Endometrial microvascular endothelial cells (primary cell): ENCODE measurements around the gene ZNF573. TPM values are rescaled to one million over a fixed set of nuclear protein-coding genes. Genes with fewer than 3 reads are reported as not detected.
"Not testable (repeated sequence)": the region's sequence is repeated elsewhere in the genome, so short reads cannot be mapped to it uniquely, and the experiment has no call there.

Source experiments
- in situ Hi-C: cut with HindIII; loops from 2 replicates; pipeline ENCODE4 v1.10.0; 2017; ENCODE audit warnings: low sequenced_read_pairs, low pct_unique_long_range_greater_than_20kb; ENCODE audit errors: inconsistent ontology term
- total RNA-seq: library from RNA; depleted of rRNA; stranded (reverse); fragments of >200 nt; gene quantifications from one replicate; pipeline ENCODE4 v1.2.3, GENCODE V29; 2015; ENCODE audit errors: inconsistent ontology term

The ZNF573 gene
- total RNA-seq, result 1.8 TPM

DNA sequence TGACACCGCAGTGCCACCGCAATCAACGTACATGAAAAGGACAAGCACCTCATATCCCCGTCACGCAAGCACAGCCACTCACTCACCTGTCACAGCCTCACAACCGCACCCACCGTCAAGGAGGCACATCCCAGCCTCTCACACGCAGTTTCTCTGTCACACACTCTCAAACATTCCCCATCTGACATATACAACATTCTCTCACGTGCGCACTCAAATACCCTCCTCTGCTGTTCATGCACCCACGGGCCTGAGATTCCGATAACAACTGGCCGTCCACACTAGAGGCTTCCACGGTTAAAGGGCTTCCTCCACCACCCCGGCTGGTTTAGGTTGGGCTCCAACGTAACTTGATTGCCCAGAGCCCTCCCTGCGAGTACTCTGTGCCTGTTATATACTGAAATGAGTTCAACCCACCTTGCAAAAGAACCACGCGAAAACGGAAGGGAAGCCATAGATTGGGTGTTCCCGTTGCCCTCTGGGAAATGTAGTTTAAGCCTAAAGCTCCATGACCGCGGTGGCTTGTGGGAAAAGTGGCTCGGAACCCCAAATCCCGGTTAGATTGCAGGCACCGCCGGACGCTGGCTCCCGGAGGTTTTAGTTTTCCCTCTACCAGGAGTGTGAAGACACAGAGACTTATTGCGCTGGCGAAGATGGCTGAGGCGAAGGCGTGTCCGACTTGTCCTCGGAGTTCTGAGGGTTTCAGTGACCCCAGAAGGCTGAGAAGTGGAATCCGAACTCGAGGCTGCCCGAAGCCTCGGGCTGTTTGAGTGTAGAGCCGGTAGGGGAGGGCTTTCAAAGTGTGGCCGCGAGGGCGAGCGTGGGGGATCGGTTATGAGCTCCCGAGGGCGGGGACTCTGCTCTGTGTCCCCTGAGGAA lies at the start of gene ZNF573:
Gene ZNF573, minus strand, starts transcription at position 460 of the 879 bp plus-strand sequence. CDS start 5,857 bp downstream, outside the sequence.
- in situ Hi-C loops, result no loop called here

- in situ Hi-C loops, result no loop called here
Measured at GRCh38 chr19:37817180-37817981, 38.0 kb upstream of the ZNF573 start.

DNA sequence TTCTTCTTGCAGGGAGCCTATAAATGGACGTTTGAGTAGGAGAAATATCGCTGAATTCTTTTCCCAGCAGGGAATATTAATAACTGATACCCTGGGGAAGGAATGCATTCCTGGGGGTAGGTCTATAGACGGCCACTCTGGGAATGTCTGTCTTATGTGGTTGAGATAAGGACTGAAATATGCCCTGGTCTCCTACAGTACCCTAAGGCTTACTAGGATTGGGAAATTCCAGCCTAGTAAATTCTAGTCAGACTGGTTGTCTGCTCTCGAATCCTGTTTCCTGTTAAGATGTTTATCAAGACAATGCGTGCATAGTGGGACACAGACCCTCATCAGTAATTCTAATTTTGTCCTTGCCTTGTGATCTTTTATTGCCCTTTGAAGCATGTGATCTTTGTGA lies 36.2 kb upstream of the ZNF573 start:
- in situ Hi-C loops, result not testable (repeated sequence)

DNA sequence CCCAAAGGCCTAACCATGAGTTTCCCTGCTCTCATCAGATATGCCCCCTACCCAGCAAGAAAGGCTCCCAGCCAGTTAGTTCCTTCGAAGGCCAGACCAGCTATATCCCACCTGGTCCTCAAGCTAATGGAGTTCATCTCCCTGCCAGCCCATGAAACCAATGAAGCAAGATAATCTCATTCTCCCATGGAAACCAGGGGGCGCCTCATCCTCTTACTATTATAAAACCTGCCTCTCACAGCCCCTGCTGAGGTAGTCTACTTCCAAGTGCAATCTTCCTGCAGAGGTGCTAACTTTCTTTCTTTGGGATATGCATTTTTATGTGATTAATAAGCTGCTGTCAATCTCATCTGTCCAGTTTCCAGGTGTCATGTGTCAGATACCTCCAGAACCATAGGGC lies 34.0 kb upstream of the ZNF573 start:
- in situ Hi-C loops, result no loop called here

GRCh38 chr19:37809366-37809765 lies 30.0 kb upstream of the ZNF573 start:
- in situ Hi-C loops, result no loop called here

DNA sequence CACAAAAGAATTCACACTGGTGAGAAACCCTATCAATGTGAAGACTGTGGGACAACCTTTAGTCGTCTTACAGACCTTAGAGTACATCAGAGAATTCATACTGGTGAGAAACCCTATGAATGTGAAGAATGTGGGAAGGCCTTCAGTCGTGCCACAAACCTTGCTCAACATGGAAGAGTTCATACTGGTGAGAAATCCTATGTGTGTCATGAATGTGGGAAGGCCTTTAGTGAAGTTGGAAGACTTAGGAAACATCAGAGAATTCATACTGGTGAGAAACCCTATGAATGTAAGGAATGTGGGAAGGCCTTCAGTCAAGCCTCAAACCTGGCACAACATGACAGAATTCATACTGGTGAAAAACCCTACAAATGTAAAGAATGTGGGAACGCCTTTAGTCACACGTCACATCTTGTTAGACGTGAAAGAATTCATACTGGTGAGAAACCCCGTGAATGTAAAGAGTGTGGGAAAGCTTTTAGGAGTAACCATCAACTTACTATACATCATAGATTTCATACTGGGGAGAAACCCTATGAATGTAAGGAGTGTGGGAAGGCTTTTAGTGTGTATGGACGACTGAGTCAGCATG lies 24.0 kb upstream of the ZNF573 start:
- in situ Hi-C loops, result no loop called here

DNA sequence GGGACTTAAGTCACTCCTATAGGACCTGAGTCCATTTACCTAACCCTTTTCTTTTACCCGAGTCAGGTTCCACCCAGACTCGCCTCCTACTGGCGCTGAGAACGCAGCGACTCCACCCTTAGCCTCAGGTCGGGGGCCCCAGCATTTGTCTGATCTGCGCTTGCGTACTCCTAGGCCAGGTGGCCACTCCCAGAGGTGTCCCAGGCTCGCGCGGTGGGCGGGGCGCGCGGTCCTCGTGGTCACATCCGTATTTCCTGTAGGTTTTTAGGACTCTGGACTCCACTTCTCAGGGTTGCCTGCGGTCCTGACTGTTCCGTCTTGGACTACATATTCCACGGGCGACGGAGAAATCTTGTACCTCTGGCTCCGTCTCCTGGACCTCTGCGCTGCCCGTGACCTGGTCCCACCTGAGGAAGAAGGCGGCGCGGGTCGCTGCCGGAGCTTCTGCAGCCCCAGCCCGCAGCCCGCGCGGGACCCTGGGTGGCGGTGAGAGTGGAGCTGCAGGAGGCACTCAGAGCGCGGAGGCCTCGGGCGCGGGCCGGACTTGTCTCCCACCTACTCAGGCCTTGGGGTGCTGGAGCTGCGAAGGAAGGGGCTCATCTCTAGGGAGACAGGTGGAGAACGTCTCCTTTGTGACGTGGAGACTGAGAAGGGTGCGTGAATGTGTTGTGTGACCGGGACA lies 11.0 kb upstream of the ZNF573 start:
- in situ Hi-C loops, result no loop called here

DNA sequence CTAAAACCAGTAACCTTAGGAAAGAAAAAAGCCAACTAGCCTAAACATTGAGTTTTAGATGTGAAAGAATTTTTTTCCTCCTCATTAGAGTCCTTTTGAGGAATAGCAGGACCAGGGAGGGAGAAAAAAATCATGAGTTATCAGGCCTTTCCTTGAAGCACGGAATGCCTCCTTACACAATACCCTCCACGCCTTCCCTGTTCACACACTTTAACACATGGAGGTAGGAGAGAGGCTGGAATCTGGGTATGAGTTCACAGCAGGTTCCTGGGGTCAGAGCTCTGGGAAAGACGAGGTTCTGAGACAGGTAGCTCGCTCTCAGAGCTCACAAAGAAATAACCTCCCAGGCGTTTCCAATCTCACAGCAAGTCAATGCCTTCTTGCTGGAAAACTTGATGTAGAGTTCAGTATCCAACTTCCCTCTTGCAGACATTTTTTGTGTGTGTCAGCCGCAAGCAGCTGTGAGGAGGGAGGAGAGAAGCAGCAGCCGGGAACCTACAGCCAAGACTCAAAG lies 716 bp downstream of the ZNF573 start:
- in situ Hi-C loops, result no loop called here

GRCh38 chr19:37770985-37771384 lies 8.4 kb downstream of the ZNF573 start:
- in situ Hi-C loops, result no loop called here

GRCh38 chr19:37763488-37763887 lies 15.9 kb downstream of the ZNF573 start:
- in situ Hi-C loops, result no loop called here

GRCh38 chr19:37757683-37758082 lies 21.7 kb downstream of the ZNF573 start:
- in situ Hi-C loops, result not testable (repeated sequence)

DNA sequence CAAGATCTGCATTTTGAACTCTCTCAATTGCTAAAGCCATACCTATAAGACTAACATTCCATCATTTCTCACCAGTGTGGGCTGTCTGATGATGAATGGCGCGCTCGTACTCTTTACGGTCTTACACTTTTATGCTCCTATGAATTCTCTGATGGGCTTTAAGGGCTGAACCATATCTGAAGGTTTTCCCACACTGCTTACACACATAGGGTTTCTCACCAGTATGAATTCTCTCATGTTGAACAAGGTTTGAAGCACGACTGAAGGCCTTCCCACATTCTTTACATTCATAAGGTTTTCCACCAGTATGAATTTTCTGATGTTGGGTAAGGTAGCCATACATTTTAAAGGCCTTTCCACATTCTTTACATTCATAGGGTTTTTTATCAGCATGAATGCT lies 41.0 kb downstream of the ZNF573 start:
- in situ Hi-C loops, result no loop called here

DNA sequence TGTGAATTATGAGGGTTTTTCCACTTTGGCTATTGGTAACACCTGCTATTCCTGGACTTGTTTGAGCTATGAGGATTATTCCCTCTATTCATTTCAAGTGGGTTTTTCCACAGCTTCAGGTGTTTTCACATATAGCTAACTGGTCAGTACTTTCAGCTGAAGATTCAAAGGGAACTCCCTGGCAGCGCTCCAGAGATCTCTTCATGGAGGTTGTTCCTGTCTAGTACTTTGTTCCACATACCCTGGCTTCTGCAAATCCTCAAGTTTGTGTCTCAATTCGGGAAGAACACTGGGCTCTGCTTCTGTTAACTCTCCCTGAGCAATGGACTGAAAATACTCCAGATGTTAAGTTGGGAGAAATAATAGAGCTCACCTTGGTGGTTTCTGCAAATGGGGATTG lies 54.2 kb downstream of the ZNF573 start:
- in situ Hi-C loops, result no loop called here

DNA sequence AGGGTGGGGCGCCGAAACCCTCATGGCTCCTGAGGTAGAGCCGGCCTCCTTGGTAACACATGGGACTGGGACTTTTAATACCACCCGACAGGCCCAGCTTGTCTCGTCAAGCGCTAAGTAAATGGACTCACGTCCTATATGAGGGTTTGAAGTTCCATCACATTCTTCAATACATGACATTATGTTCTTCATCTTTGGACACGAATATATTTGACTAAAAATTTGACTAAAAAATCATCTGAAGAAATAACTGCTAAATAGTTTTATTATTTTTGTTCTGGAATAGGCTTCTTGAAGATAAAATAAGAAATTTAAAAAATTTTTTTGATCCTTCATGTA lies 59.5 kb downstream of the ZNF573 start:
- in situ Hi-C loops, result no loop called here

DNA sequence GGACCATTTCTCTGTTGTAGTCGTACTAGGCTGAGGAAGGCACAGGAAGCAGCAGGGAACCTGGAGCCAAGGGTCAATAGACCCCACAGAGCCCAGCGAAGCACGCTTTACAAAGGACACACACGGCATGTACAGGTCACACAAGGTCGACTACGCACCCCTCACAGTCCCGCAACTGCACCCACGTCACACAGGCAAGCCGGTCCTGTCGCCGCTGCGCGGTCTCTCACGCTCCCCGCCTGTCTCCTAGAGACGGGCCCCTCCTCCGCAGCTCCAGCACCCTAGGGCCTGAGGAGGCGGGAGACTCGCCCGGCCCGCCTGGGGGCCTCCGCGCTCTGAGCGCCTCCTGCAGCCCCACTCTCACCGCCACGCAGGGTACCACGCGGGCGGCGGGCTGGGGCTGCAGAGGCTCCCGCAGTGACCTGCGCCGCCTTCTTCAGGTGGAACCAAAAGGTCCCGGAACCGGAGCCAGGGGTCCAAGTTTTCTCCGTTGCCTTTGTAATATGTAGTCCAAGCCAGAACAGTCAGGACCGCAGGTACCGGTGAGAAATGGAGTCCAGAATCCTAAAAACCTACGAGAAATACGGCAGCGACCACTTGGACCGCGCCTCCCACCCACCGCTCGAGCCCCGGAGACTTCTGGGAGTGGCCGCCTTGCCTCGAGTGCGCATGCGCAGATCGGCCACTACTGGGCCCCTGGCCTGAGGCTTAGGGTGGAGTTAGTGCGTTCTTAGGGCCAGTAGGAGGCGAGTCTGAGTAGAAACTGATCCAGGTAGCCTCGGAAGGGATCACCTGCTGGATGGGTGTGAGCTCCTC lies 60.1 kb downstream of the ZNF573 start, which contains the start of gene ZNF607:
Gene ZNF607, minus strand, starts transcription at position 651 of the 816 bp plus-strand sequence. CDS start 8,143 bp downstream, outside the sequence.
- in situ Hi-C loops, result no loop called here

- in situ Hi-C loops, result no loop called here
Measured at GRCh38 chr19:37718304-37718703, 61.1 kb downstream of the ZNF573 start.

DNA sequence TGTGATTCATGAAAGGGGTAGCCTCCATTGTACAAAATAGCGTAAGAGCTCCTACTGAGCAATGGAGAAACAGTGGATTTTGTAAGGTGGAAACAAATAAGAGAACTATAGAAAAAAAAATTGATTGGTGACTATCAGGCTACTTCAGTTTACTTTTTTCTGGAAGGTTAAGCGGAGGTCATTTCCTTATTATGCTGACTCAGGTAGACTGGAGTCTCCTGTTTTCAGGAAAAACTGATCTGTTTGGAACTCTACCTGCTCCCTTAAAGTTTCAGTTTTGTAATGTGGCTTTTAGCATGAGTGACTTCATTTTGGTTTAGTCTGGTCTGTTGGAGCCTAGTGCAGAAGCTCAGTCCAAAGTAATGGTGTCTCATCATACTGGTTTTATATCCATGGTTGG lies 63.2 kb downstream of the ZNF573 start:
- in situ Hi-C loops, result no loop called here

GRCh38 chr19:37706052-37706605 lies 73.3 kb downstream of the ZNF573 start:
- in situ Hi-C loops, result no loop called here
